Gastrocnemius medialis (tissue), 4 donors: ENCODE data around the gene ME1. TPM values are rescaled to one million over a fixed set of nuclear protein-coding genes. Genes with fewer than 3 reads are reported as not detected.
A peak's percentile ranks its signal among the peaks of the same experiment; 100 is the strongest.
"Not testable (repeated sequence)": the region's sequence is repeated elsewhere in the genome, so short reads cannot be mapped to it uniquely, and the experiment has no call there.

Experiments
- ATAC-seq, 2 donors: fragments of 150-250 bp; one replicate each; pipeline ENCODE4 v1.9.1; 2016
- DNase-seq, 2 donors: peaks; one replicate each; pipeline ENCODE4 v3.0.0-alpha.2; 2019
- H3K27ac ChIP-seq, 4 donors: fragments of 200-600 bp; sonication (generic); 1 replicate in 1 of 4; 2 replicates in 3 of 4; pipeline ENCODE4 v1.5.1; 2016 to 2018; ENCODE audit warnings: mild to moderate bottlenecking in 2 of 4, moderate library complexity in 1 of 4
- H3K27me3 ChIP-seq, 3 donors: fragments of 200-600 bp; sonication (generic) in 2 of 3; 1 replicate in 1 of 3; 2 replicates in 2 of 3; pipeline versions ENCODE4 v1.5.1 to v1.6.0; 2016 to 2019; ENCODE audit warnings: mild to moderate bottlenecking in 1 of 3, moderate library complexity in 1 of 3
- H3K36me3 ChIP-seq, 2 donors: fragments of 200-600 bp; sonication (generic) in 1 of 2; one replicate each; pipeline ENCODE4 v1.5.1; 2017 to 2018
- H3K4me1 ChIP-seq, 2 donors: fragments of 200-600 bp; sonication (generic) in 1 of 2; one replicate each; pipeline ENCODE4 v1.5.1; 2016 to 2017; ENCODE audit warnings: mild to moderate bottlenecking in 2 of 2
- H3K4me3 ChIP-seq, 4 donors: fragments of 200-600 bp; sonication (generic) in 3 of 4; 1 replicate in 1 of 4; 2 replicates in 3 of 4; pipeline ENCODE4 v1.5.1; 2016 to 2019; ENCODE audit warnings: mild to moderate bottlenecking in 2 of 4
- H3K9me3 ChIP-seq, 3 donors: fragments of 200-600 bp; sonication (generic) in 2 of 3; 1 replicate in 1 of 3; 2 replicates in 2 of 3; pipeline ENCODE4 v1.5.1; 2016 to 2019
- POLR2A ChIP-seq, 2 donors: fragments of 450-650 bp; IDR thresholded peaks; one replicate each; pipeline ENCODE4 v1.6.1; 2017; ENCODE audit warnings: antibody characterized with exemption in 2 of 2, mild to moderate bottlenecking in 2 of 2, moderate library complexity in 2 of 2
- in situ Hi-C, 4 donors: fragments of 200-750 bp; cut with MboI; loops; one replicate each; pipeline versions ENCODE4 v1.15.0 to v1.8.0; 2017; ENCODE audit warnings: low sequenced_read_pairs in 4 of 4
- intact Hi-C: fragments of 100-400 bp; cut with DNase I; formaldehyde crosslinking; loops from one replicate; pipeline ENCODE4 v1.15.1; 2023; ENCODE audit warnings: low total_unique reads
- total RNA-seq, 4 donors: library from RNA; depleted of rRNA; stranded (reverse); fragments of >200 nt; gene quantifications; one replicate each; pipeline versions ENCODE4 v1.1.0 to v1.2.3, GENCODE V29; 2016
- TF ChIP-seq, protein P1 (sequence below), 5 experiments: fragments of 450-650 bp in 3 of 5; fragments of 200-600 bp in 2 of 5; sonication (generic) in 2 of 5; IDR thresholded peaks in 4 of 5; conservative IDR thresholded peaks in 1 of 5; 1 replicate in 4 of 5; 2 replicates in 1 of 5; pipeline ENCODE4 v1.5.1; 2016 to 2019; ENCODE audit warnings: antibody characterized with exemption in 5 of 5, mild to moderate bottlenecking in 3 of 5, moderate library complexity in 3 of 5

Gene ME1
- total RNA-seq, 4 donors from 2014 or later = 15.6 to 36.8 (median 25.4) TPM

DNA sequence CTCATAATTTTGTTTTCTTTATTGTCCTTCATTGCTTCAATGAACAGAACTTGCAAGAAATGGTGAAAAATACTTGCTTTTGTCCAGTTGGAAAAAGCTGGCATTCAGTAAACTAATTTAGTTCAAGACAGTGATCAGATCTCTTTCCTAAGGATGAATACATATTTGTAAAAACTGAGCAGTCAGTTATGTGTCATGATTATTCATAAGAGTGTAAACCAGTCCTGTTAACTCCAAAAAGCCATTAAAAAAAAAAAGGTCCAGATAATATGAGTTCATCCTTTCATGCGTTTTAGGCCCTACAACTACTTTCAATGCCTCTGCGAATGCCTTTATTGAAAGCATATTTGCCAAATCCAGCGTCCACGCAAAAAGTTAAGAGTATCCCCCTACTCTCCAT lies 238.4 kb downstream of the ME1 start:
- ATAC-seq = peak in 1 of 2 donors; percentile 2
- no peaks in the 10 kb centered on the region for H3K27me3 ChIP-seq
- in situ Hi-C loops = loop anchor here in 2 of 4 donors (10.0 to 25.0 kb wide), 2 partner anchors 128 to 955 kb away; partner anchors contain the start of genes DOP1A (in 1 of the 2), IBTK (in 1 of the 2) and UBE3D (in 1 of the 2)

DNA sequence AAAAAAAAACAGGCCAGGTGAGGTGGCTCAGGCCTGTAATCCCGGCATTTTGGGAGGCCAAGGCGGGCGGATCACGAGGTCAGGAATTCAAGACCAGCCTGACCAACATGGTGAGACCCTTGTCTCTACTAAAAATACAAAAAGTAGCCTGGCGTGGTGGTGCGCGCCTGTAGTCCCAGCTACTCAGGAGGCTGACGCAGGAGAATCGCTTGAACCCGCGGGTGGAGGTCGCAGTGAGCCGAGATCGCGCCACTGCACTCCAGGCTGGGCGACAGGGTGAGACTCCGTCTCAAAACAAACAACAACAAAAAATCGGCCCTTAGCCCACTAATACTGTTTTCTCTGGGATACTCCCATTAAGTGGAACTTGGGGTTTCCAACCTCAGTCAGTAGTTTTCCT lies 238.9 kb downstream of the ME1 start:
- H3K4me3 ChIP-seq = peak overlapping the region in 3 of 4 donors; percentile 83 to 96 (median 90)
- in situ Hi-C loops = loop anchor here in 2 of 4 donors (10.0 to 25.0 kb wide), 2 partner anchors 127 to 955 kb away; partner anchors contain the start of genes DOP1A (in 1 of the 2), IBTK (in 1 of the 2) and UBE3D (in 1 of the 2)
- ATAC-seq, H3K27ac ChIP-seq, H3K4me1 ChIP-seq, H3K9me3 ChIP-seq, H3K27me3 ChIP-seq, DNase-seq: not testable (repeated sequence)
- intact Hi-C loops = loop anchor here (10.0 kb wide), 1 partner anchor 947 kb away; the partner anchor contains the start of gene IBTK
- peaks cover 0 to 19% of the 10 kb centered on the region in 2 donors for H3K36me3 ChIP-seq

More for the DNA sequence above, 238.4 kb downstream of the ME1 start:
- no peak for TF ChIP-seq POLR2A (IDR thresholded peaks at IDR 0.05)
- TF ChIP-seq, protein P1, sequence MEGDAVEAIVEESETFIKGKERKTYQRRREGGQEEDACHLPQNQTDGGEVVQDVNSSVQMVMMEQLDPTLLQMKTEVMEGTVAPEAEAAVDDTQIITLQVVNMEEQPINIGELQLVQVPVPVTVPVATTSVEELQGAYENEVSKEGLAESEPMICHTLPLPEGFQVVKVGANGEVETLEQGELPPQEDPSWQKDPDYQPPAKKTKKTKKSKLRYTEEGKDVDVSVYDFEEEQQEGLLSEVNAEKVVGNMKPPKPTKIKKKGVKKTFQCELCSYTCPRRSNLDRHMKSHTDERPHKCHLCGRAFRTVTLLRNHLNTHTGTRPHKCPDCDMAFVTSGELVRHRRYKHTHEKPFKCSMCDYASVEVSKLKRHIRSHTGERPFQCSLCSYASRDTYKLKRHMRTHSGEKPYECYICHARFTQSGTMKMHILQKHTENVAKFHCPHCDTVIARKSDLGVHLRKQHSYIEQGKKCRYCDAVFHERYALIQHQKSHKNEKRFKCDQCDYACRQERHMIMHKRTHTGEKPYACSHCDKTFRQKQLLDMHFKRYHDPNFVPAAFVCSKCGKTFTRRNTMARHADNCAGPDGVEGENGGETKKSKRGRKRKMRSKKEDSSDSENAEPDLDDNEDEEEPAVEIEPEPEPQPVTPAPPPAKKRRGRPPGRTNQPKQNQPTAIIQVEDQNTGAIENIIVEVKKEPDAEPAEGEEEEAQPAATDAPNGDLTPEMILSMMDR (IDR thresholded peaks at IDR 0.05 in 4 of 5, conservative IDR thresholded peaks at IDR 0.05 in 1 of 5) = no peak
- H3K4me1 ChIP-seq = peaks cover 6 to 9% of the 10 kb centered on the region in 2 donors
- peak overlapping the region; percentile 83 to 96 (median 87) for H3K4me3 ChIP-seq
- intact Hi-C loops = loop anchor here (10.0 kb wide), 1 partner anchor 948 kb away; the partner anchor contains the start of gene IBTK
- DNase-seq = no peak
- peak overlapping the region; percentile 80 to 90 (median 86) for H3K27ac ChIP-seq
- H3K9me3 ChIP-seq = no peaks in the 10 kb centered on the region
- H3K36me3 ChIP-seq = peaks cover 0 to 16% of the 10 kb centered on the region in 2 donors

DNA sequence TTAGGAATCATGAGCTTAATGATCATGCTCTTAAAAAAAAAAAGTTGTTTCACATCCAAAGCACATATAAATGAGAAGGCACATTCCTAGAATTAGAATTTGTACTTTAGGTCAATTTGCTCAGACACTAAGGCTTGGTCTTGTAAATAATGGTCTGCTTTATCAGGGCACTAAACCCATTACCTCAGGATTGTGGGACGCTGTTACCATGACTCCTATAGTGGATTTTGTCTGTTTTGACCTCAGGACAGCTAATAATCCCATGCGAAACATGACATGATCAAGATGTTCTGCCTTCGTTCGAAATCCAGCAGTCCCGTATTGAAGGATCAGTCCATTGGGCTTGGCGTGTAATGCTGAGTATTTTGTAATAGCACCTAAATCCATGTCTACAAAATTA lies 240.2 kb downstream of the ME1 start:
- no peaks in the 10 kb centered on the region for H3K27me3 ChIP-seq
- in situ Hi-C loops = loop anchor here in 2 of 4 donors (10.0 to 25.0 kb wide), 2 partner anchors 126 to 953 kb away; partner anchors contain the start of genes DOP1A (in 1 of the 2), IBTK (in 1 of the 2) and UBE3D (in 1 of the 2)
- DNase-seq (no peak), ATAC-seq (no peak)
- H3K4me1 ChIP-seq = peaks cover 6 to 9% of the 10 kb centered on the region in 2 donors
- intact Hi-C loops = loop anchor here (10.0 kb wide), 1 partner anchor 946 kb away; the partner anchor contains the start of gene IBTK
- no peaks in the 10 kb centered on the region for H3K9me3 ChIP-seq
- no peak overlapping the region for H3K27ac ChIP-seq
- H3K4me3 ChIP-seq = no peak overlapping the region
- no peak for TF ChIP-seq POLR2A (IDR thresholded peaks at IDR 0.05)
- TF ChIP-seq, protein P1 (IDR thresholded peaks at IDR 0.05 in 4 of 5, conservative IDR thresholded peaks at IDR 0.05 in 1 of 5) = no peak
- peaks cover 0 to 28% of the 10 kb centered on the region in 2 donors for H3K36me3 ChIP-seq

DNA sequence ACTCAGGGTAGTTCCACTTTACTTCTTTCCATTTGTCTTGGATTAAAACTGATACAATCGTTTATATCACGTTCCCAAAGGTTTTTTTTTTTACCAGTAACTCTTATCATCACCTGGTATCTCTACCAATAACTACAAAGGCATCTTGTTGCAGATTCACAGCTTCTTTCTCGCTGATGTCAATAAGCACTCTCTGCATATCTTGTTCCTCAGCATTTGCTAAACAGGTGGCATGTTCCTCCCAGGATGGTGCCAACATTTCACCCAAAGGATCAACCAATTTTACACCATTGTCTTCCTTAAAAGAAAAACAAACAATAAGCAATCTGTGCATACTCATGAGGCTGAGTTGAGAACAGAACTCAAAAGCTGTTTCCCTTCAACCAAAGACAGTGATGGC lies 242.3 kb downstream of the ME1 start:
- no peak for ATAC-seq

DNA sequence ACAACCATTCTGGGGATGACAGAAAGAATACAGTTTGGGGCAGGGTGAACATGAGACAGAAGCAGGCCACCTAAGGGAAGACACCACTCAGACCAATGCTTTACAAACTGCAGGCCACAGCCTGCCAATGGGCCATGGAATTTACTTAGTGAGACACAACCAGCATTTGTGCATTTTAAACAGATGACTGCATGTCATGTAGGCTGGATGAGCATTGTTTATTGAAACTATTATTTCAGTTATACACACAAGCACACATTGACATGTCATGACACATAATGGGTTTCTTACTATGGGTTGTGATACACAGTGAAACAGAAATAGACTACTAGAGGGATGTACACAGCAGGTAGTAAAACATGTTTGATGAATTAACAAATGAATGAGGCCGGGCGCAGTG lies 245.8 kb downstream of the ME1 start:
- intact Hi-C loops = no loop called here
- DNase-seq (no peak), ATAC-seq (no peak)
- H3K27me3 ChIP-seq = no peaks in the 10 kb centered on the region
- in situ Hi-C loops = loop anchor here in 2 of 4 donors (10.0 to 25.0 kb wide), 2 partner anchors 110 to 948 kb away; partner anchors contain the start of gene IBTK (in 1 of the 2)
- TF ChIP-seq POLR2A (IDR thresholded peaks at IDR 0.05) = no peak
- TF ChIP-seq, protein P1 (IDR thresholded peaks at IDR 0.05 in 4 of 5, conservative IDR thresholded peaks at IDR 0.05 in 1 of 5) = no peak
- H3K27ac ChIP-seq = no peak overlapping the region
- H3K36me3 ChIP-seq = peaks cover 0 to 58% of the 10 kb centered on the region in 2 donors
- no peak overlapping the region for H3K4me3 ChIP-seq
- no peaks in the 10 kb centered on the region for H3K9me3 ChIP-seq
- no peaks in the 10 kb centered on the region for H3K4me1 ChIP-seq

More for the DNA sequence above, 242.3 kb downstream of the ME1 start:
- Histone ChIP-seq H3K36me3 (peaks cover 0 to 41% of the 10 kb centered on the region in 2 donors), H3K27me3 (no peaks in the 10 kb centered on the region), H3K4me3 (no peak overlapping the region), H3K4me1 (peaks cover 0 to 3% of the 10 kb centered on the region in 2 donors), H3K9me3 (no peaks in the 10 kb centered on the region), H3K27ac (no peak overlapping the region)
- TF ChIP-seq POLR2A (IDR thresholded peaks at IDR 0.05) = no peak
- TF ChIP-seq, protein P1 (IDR thresholded peaks at IDR 0.05 in 4 of 5, conservative IDR thresholded peaks at IDR 0.05 in 1 of 5) = no peak
- intact Hi-C loops = no loop called here
- DNase-seq = no peak
- in situ Hi-C loops = loop anchor here in 2 of 4 donors (10.0 to 25.0 kb wide), 2 partner anchors 114 to 951 kb away; partner anchors contain the start of gene IBTK (in 1 of the 2)
